HEK293T (cell line): ENCODE results near the gene RHOBTB3.

Experiments
- ARNT ChIP-seq: fragments of 450-650 bp; IDR thresholded peaks from 2 replicates; pipeline ENCODE4 v1.6.1; 2017; ENCODE audit warnings: mild to moderate bottlenecking
- BHLHE40 ChIP-seq: fragments of 450-650 bp; IDR thresholded peaks from 2 replicates; pipeline ENCODE4 v1.6.1; 2016; ENCODE audit warnings: mild to moderate bottlenecking, moderate library complexity, borderline replicate concordance

DNA sequence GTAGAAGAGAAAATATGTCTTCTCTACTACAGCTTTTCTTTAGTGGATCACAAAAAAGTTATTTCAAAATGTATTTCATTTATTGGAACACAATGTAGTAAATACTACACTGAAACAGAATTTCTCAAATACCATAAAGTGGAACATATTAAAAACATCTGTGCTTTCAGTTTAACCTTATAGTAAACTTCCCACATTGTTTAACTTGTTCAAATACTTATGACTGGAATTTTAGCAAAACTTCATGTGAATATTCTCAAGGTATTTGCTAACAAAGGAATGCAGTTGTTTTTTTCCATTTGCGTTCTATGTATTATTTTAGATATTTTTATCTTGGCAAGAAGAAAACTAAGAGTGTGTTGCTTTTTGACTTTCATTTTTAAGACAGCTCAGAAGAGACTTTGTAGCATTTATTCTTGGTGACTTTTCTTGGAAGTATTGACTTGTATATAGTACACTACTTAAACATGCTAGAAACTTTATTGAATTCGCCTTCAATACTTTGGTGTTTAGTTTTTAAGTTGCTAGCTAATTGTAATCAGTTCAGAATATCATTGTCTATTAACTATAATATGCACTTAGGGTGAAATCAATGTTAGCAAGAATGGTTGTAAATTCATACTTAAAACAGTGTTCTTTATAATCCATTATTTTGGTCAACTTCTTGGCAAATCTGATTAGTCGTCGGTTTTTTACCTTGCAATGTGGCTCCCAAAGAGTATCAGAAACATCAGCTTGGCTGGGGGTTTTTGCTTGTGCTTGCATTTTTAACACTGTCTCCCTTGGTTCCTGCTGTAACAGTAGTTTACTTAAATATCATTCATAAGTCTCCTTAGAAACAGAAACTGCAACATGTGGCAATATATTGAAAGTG, 5.0 kb upstream of the RHOBTB3 start:
- TF ChIP-seq BHLHE40, result no peak
- no peak for TF ChIP-seq ARNT
